Activated T-cell treated with anti-CD3 and anti-CD28 coated beads for 48 hours (primary cell): Measurements from ENCODE around the gene KRT13.

Experiments used
- DNase-seq: peaks from one replicate; pipeline ENCODE4 v3.0.0-alpha.2; 2020; ENCODE audit warnings: low read depth

Gene KRT13

DNA sequence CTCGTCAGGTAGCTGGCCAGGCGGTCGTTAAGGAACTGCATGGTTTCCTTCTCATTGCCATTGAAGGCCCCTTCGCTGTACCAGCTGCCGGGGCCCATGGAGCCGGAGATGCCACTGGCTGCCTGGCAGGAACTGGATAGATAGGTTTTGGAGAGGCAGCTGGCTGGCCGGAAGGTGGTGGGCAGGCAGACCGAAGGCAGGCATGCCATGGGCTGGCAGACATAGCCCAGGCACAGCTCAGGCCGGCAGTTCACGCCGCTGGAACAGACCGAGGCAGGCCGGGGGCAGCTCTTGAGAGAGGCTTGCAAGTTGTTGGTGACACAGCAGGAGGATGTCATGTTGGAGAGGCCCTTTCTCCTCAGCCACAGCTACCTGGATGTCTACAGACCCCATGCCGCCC lies 38.4 kb downstream of the KRT13 start, which contains the start of gene KRT32:
TSS of gene KRT32 (minus strand) at position 399 of the 400 bp plus-strand sequence. CDS start at position 338, 61 bp downstream.
- no peak for DNase-seq

DNA sequence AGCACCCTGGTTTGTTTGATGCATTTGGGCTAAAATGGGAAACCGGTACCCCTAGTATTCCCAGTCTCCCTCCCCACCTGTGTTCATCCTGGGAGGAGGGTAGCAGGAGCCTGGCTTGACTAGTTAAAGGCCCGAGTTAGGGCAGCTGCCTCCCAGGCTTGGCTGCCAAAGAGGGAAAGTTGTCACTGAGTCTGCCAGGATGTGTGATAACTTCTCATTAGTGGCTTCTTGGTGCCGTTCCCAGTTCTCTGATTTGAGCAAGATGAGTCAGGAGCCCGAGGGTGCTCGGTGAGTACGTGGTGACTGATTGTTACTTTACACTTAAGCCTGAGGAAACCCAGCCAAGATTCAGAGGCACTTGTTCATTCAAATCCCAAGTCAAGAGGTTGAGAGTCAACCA lies 40.7 kb downstream of the KRT13 start:
- no peak for DNase-seq

DNA sequence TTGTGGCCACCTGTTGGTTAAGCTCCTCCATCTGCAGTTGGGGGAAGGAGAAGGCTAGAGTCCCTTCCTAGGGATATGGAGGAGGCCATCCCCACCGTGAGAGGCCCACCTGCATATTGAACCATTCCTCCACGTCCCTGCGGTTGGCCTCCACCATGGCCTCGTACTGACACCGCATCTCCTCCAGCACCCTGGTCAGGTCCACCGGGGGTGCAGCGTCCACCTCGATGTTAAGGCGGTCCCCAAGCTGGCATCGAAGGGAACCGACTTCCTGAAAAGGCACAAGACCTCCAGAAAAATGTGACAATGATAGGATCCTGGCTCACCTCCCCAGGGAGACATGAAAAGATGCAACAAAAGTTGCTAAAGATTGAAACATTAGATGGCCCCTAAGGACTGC lies 41.2 kb downstream of the KRT13 start:
- DNase-seq: no peak

DNA sequence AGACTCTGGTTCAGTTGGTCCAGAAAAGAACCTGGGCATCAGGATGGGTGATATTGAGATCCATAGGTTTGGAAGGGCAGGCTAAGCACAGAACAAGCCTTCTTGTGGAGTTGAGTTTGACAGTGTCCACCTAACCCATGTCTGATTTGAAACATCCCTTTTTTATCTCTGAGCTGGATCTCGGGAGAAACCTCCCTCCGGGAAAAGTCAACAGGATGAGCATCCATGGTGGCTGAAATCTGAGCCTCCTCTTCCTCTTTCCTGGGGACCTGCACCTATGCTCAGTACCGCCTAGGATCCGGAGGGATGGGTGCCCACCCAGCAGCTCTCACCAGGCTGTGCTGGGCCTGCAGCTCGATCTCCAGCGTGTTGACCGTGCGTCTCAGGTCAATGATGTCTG lies 41.7 kb downstream of the KRT13 start:
- no peak for DNase-seq

DNA sequence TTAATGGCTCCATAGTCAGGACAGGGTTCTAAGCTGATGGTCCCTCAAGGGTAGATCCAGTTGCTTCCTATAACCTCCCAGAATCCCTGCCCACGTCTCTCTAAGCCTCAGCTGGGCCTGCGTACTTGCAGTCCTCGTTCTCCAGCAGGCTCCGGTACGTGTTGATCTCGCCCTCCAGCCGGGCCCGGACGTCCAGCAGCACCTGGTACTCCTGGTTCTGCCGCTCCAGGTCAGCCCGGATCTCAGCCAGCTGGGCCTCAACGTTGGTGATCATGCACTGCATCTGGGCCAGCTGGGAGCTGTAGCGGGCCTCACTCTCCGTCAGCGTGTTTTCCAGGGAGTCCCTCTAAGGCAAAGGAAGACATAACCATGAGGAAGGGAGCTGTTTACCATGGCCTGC lies 42.7 kb downstream of the KRT13 start:
- DNase-seq: no peak

DNA sequence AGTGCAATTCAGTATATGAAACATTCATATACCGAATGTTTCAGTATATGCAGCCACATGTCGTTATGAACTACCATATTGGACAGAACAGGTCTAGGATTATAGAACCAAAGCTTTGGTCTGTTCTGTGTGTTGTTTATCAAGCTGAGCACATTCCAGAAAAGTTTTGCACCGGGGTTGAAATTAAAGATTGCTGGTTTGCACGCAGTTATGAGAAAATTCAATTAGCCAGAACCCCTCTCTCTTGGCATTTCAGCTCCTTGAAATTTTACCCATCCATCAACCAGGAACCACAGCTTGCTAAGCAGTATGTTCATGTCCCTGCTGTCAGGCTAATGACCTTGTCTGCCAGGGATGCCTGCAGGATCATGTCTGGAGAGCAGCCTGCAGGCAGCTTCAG lies 47.7 kb downstream of the KRT13 start:
- DNase-seq: no peak

DNA sequence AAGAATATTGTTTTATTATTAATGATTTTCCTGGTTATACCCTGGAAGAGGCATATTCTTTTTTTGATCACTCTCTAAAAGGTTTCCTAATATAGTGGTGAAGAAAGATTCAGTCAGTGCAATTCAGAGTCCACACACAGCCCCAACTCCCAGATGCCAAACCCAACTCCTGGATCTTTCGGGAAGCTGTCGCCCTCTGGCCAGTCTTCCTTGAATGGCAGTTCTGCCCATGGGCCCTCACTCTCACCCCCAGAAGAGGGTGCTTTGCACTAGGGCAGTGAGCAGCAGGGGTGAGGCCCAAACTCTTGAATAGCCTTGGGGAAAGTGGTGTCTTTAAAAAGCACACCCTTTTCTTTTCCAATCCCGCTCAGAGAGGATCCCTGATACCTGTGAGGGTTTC lies 49.2 kb downstream of the KRT13 start:
- DNase-seq: no peak

DNA sequence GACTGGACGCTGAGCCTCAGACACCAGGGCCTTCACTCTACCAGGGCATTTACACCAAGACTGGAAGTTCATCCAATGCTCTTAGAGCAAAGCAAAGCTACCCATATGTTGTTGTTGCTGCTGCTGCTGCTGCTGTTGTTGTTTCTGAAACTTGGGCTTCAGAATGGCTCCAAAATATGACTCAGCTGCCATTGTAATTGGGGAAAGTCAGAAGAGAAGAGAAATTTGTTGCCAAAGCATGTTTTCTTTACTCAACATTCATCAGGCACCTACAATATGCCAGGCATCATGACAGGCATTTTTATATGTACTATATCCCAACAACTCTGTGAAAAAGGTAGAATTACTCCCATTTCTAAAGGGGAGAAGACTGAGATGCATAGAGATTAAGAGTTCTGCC lies 50.2 kb downstream of the KRT13 start:
- no peak for DNase-seq

DNA sequence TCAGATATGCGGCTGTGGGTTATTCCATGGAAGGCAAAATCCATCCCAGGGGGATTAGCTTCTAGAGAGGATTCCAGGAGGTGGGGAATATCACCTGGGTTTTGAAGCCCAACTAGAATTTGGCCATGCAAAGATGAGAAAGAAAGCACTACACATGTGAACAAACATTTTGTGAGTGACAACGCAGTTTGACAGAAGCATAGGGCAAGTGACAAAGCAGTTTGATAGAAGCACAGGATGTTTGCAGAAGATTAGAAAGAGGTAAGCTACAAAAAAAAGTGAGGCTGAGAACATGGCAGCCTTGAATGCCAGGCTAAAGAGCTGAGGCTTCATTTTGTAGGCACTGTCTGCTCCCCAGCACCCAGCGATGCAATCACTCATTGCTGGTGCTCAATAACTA lies 52.3 kb downstream of the KRT13 start:
- DNase-seq: no peak

DNA sequence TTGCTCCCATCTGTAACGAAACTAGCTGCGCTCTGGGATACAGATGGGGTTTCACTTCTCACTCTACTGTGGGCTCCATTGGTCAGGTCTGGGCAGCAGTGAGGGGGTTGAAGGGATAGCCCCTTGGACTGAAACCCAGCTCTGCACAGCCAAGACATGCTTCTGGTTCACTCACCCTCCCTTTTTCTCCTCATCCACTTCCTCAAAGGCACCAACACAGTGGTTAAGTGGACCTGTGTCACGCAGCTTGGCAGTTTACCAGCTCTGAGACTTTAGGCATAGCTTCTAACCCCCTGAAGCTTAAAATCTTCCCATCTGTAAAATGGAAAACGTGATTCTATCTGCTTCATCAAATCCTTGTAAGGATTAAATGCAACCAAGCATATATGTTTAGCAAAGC lies 53.1 kb downstream of the KRT13 start:
- no peak for DNase-seq

DNA sequence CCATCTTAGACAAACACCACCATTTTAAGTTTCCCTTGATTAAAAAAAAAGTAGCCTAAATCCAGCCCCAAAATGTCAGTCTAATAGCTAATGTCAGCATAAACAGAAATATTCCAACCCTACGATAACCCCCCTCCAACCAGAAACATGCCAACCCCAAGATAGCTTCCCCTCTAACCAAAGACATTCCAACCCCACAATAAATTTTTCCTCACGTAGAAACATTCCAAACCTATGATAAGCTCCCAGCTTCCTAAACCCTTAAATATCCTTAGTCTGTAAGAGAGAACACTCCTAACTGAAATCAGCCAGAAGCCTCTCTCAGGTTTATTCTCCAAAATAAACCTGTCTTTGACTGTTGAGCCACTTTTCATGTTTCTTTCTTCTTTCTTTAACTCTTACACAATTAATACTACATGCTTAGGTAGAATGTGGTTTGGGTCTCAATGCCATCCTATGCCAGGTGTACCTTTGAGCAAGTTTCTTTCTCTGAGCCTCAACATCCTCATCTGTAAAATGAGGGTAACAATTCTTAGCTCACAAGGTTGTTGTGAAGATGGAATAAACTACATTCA lies 54.2 kb downstream of the KRT13 start:
- DNase-seq: no peak
